Loucy (cell line): ENCODE measurements around the gene KEAP1.
"Not testable (repeated sequence)": the region's sequence is repeated elsewhere in the genome, so short reads cannot be mapped to it uniquely, and the experiment has no call there.

Experiments
- H2AFZ ChIP-seq: fragments of 200-600 bp; sonication (generic); 2 replicates; pipeline ENCODE4 v1.6.0; 2016; ENCODE audit warnings: antibody characterized with exemption, mild to moderate bottlenecking, low read length, moderate library complexity
- H3F3A ChIP-seq: fragments of 200-600 bp; 2 replicates; pipeline ENCODE4 v1.6.0; 2016; ENCODE audit warnings: antibody characterized with exemption, low read depth, mild to moderate bottlenecking
- H3K27me3 ChIP-seq: fragments of 200-600 bp; sonication (generic); 2 replicates; pipeline ENCODE4 v1.6.1; 2014; ENCODE audit warnings: low read length, mild to moderate bottlenecking; ENCODE audit not compliant: insufficient read depth, poor library complexity, severe bottlenecking
- H3K36me3 ChIP-seq: fragments of 200-600 bp; sonication (generic); 2 replicates; pipeline ENCODE4 v1.6.1; 2016; ENCODE audit warnings: low read length; ENCODE audit not compliant: insufficient read depth
- H3K4me1 ChIP-seq: fragments of 200-600 bp; sonication (generic); 2 replicates; pipeline ENCODE4 v1.5.1; 2014; ENCODE audit warnings: low read length, mild to moderate bottlenecking; ENCODE audit not compliant: insufficient read depth, poor library complexity, severe bottlenecking
- H3K4me2 ChIP-seq: fragments of 200-600 bp; sonication (generic); 2 replicates; pipeline ENCODE4 v1.6.0; 2014; ENCODE audit warnings: antibody characterized with exemption, low read length, low read depth, mild to moderate bottlenecking; ENCODE audit not compliant: poor library complexity, severe bottlenecking
- H3K4me3 ChIP-seq: fragments of 200-600 bp; sonication (generic); 2 replicates; pipeline ENCODE4 v1.5.1; 2014; ENCODE audit warnings: low read length, mild to moderate bottlenecking, mixed read lengths; ENCODE audit not compliant: poor library complexity, severe bottlenecking
- H3K79me2 ChIP-seq: fragments of 200-600 bp; sonication (generic); 2 replicates; pipeline ENCODE4 v1.6.1; 2014; ENCODE audit warnings: low read length; ENCODE audit not compliant: insufficient read depth
- H3K9ac ChIP-seq: fragments of 200-600 bp; sonication (generic); 2 replicates; pipeline ENCODE4 v1.6.0; 2014; ENCODE audit warnings: mild to moderate bottlenecking, low read depth, low read length, moderate library complexity; ENCODE audit not compliant: poor library complexity, severe bottlenecking
- H3K9me2 ChIP-seq: fragments of 200-600 bp; sonication (generic); replicated peaks from 2 replicates; pipeline ENCODE4 v1.6.1; 2016; ENCODE audit warnings: low read depth, low read length, mixed read lengths
- H3K9me3 ChIP-seq: fragments of 200-600 bp; sonication (generic); 2 replicates; pipeline ENCODE4 v1.6.1; 2014; ENCODE audit warnings: mild to moderate bottlenecking, antibody characterized with exemption, low read length, low read depth; ENCODE audit not compliant: insufficient read depth
- H4K20me1 ChIP-seq: fragments of 200-600 bp; sonication (generic); 2 replicates; pipeline ENCODE4 v1.6.0; 2014; ENCODE audit warnings: antibody characterized with exemption, low read length, mild to moderate bottlenecking; ENCODE audit not compliant: insufficient read depth, poor library complexity, severe bottlenecking
- EZH2phosphoT487 ChIP-seq: fragments of 200-600 bp; IDR thresholded peaks from 2 replicates; pipeline ENCODE4 v1.6.1; 2018; ENCODE audit warnings: antibody characterized with exemption, mild to moderate bottlenecking, moderate library complexity, borderline replicate concordance
- TF ChIP-seq, protein P1 (sequence below): fragments of 200-600 bp; sonication (generic); conservative IDR thresholded peaks from 2 replicates; pipeline ENCODE4 v1.5.1; 2014; ENCODE audit warnings: mild to moderate bottlenecking, antibody characterized with exemption, low read length

The KEAP1 gene

DNA sequence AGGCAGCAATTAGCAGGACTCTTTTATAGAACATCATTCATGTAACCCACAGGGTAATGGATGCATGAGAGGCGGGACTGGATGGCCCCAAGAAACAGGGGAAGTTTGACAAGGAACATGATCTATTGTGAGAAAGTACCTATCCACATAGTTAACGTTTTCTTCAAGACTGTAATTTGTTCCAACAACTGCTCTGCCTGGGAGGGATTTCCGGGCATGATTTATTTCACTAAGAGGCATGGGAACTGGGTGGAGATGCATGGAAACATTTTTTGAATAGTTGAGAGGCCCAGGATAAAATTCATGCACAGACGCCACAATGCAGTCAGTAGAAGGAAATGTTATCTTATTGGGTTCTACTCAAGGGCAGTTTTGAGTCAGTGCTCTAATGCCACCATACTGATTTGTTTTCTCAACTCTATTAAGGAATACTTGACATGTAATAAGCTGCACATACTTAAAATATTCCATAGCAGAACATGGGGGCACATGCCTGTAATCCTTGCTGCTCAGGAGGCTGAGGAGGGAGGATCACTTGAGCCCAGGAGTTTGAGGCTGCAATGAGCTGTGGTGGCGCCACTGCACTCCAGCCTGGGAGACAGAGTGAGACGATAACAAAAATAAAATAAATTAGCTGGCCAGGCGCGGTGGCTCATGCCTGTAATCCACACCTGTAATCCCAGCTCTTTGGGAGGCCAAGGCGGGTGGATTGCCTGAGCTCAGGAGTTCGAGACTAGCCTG, 30.7 kb upstream of the KEAP1 start:
- Histone ChIP-seq H2AFZ (no peak overlapping the region), H3K79me2 (no peaks in the 10 kb centered on the region), H3K4me2 (no peak overlapping the region), H4K20me1 (no peaks in the 10 kb centered on the region), H3K9ac (no peak overlapping the region), H3F3A (no peaks in the 10 kb centered on the region), H3K36me3 (no peaks in the 10 kb centered on the region), H3K4me3 (no peak overlapping the region), H3K9me2 (no peaks in the 10 kb centered on the region), H3K27me3 (no peaks in the 10 kb centered on the region), H3K9me3 (no peaks in the 10 kb centered on the region), H3K4me1 (no peaks in the 10 kb centered on the region)
- TF ChIP-seq EZH2phosphoT487: no peak
- TF ChIP-seq, protein P1, sequence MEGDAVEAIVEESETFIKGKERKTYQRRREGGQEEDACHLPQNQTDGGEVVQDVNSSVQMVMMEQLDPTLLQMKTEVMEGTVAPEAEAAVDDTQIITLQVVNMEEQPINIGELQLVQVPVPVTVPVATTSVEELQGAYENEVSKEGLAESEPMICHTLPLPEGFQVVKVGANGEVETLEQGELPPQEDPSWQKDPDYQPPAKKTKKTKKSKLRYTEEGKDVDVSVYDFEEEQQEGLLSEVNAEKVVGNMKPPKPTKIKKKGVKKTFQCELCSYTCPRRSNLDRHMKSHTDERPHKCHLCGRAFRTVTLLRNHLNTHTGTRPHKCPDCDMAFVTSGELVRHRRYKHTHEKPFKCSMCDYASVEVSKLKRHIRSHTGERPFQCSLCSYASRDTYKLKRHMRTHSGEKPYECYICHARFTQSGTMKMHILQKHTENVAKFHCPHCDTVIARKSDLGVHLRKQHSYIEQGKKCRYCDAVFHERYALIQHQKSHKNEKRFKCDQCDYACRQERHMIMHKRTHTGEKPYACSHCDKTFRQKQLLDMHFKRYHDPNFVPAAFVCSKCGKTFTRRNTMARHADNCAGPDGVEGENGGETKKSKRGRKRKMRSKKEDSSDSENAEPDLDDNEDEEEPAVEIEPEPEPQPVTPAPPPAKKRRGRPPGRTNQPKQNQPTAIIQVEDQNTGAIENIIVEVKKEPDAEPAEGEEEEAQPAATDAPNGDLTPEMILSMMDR: no peak

DNA sequence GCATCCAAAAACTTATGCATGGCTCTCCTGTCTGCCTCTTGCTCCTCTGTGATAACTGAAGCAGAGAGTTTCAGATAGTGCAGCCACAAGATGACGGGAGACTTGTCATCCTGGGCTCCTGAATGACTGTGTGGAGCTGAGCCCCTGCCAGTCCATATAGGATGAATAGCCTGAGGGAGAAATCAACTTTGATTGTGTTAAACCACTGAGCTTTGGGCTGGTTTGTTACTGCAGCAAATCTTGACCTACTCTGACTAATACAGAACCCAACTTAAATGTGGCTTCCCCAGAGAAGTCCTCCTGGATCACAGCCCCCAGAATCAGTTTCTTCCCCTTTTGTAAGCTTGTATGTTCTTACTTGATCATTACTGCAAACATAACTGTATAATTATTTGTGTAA, 29.3 kb upstream of the KEAP1 start:
- Histone ChIP-seq H3K9me2 (no peaks in the 10 kb centered on the region), H2AFZ (no peak overlapping the region), H3K36me3 (no peaks in the 10 kb centered on the region), H3K9me3 (no peaks in the 10 kb centered on the region), H3K9ac (no peak overlapping the region), H3K27me3 (no peaks in the 10 kb centered on the region), H3K4me1 (no peaks in the 10 kb centered on the region), H3F3A (no peaks in the 10 kb centered on the region), H3K4me3 (no peak overlapping the region), H3K4me2 (no peak overlapping the region), H4K20me1 (no peaks in the 10 kb centered on the region), H3K79me2 (no peaks in the 10 kb centered on the region)
- TF ChIP-seq EZH2phosphoT487: no peak
- TF ChIP-seq, protein P1: no peak

DNA sequence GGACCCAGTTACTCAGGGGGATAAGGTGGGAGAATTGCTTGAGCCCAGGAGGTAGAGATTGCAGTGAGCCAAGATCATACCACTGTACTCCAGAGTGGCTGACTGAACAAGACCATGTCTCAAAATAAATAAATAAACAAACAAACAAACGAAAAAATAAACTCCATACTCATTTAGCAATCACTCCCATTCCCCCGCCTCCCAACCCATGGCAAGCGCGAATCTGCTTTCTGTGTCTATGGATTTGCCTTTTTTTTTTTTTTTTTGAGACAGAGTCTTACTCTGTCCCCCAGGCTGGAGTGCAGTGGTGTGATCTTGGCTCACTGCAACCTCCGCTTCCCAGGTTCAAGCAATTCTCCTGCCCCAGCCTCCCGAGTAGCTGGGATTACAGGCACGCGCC, 23.7 kb upstream of the KEAP1 start:
- H3K9me2 ChIP-seq, H3K36me3 ChIP-seq, H2AFZ ChIP-seq, H3K9me3 ChIP-seq, H3F3A ChIP-seq, H4K20me1 ChIP-seq, H3K4me3 ChIP-seq, H3K9ac ChIP-seq, H3K4me2 ChIP-seq, H3K27me3 ChIP-seq, H3K79me2 ChIP-seq, H3K4me1 ChIP-seq: not testable (repeated sequence)

DNA sequence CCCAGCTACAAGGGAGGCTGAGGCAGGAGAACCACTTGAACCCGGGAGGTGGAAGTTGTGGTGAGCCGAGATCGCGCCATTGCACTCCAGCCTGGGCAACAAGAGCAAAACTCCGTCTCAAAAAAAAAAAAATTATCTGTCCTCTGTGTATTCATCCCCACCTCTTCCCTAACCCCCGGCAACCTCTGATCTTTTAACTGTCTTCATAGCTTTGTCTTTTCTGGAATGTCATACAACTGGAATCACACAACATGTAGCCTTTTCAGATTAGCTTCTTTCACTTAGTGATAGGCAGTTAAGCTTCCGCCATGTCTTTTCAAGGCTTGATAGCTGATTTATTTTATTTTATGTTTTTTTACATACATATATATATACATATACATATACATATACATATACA, 22.5 kb upstream of the KEAP1 start:
- Histone ChIP-seq H3K36me3 (no peaks in the 10 kb centered on the region), H3K4me1 (no peaks in the 10 kb centered on the region), H3K4me2 (no peak overlapping the region), H3K79me2 (no peaks in the 10 kb centered on the region), H2AFZ (no peak overlapping the region), H3F3A (no peaks in the 10 kb centered on the region), H3K9ac (no peak overlapping the region), H3K9me2 (no peaks in the 10 kb centered on the region), H3K9me3 (no peaks in the 10 kb centered on the region), H3K27me3 (no peaks in the 10 kb centered on the region), H3K4me3 (no peak overlapping the region), H4K20me1 (no peaks in the 10 kb centered on the region)
- TF ChIP-seq EZH2phosphoT487: no peak
- TF ChIP-seq, protein P1: no peak
